Peyer's patch (tissue), 4 donors: ENCODE results near the gene HOXB8. TPM values are rescaled to one million over a fixed set of nuclear protein-coding genes. Genes with fewer than 3 reads are reported as not detected.

Experiments
- DNase-seq, 3 donors: peaks; one replicate each; pipeline ENCODE4 v3.0.0-alpha.2; 2017 to 2019
- H3K27ac ChIP-seq, 4 donors: fragments of 200-600 bp; sonication (generic); one replicate each; pipeline ENCODE4 v1.5.1; 2016 to 2019
- H3K27me3 ChIP-seq, 2 donors: fragments of 200-600 bp; sonication (generic); one replicate each; pipeline ENCODE4 v1.5.1; 2019
- H3K36me3 ChIP-seq, 3 donors: fragments of 200-600 bp; sonication (generic); one replicate each; pipeline ENCODE4 v1.5.1; 2016 to 2019
- H3K4me1 ChIP-seq, 4 donors: fragments of 200-600 bp; sonication (generic); one replicate each; pipeline ENCODE4 v1.5.1; 2016 to 2019
- H3K4me3 ChIP-seq, 4 donors: fragments of 200-600 bp; sonication (generic); 1 replicate in 3 of 4; 2 replicates in 1 of 4; pipeline ENCODE4 v1.5.1; 2016 to 2019; ENCODE audit warnings: mild to moderate bottlenecking in 1 of 4
- H3K9me3 ChIP-seq, 4 donors: fragments of 200-600 bp; sonication (generic); one replicate each; pipeline ENCODE4 v1.5.1; 2016 to 2019; ENCODE audit warnings: mild to moderate bottlenecking in 1 of 4
- POLR2A ChIP-seq, 2 donors: fragments of 450-650 bp; IDR thresholded peaks; one replicate each; pipeline ENCODE4 v1.5.1; 2017; ENCODE audit warnings: antibody characterized with exemption in 2 of 2, mild to moderate bottlenecking in 2 of 2, moderate library complexity in 2 of 2
- total RNA-seq, 4 donors: library from RNA; depleted of rRNA; stranded (reverse); fragments of >200 nt; gene quantifications; one replicate each; pipeline ENCODE4 v1.1.0, GENCODE V29; 2016
- TF ChIP-seq, protein P1 (sequence below), 6 experiments: fragments of 450-650 bp in 4 of 6; fragments of 200-600 bp in 2 of 6; sonication (generic) in 1 of 6; IDR thresholded peaks; one replicate each; pipeline ENCODE4 v1.5.1; 2017 to 2019; ENCODE audit warnings: antibody characterized with exemption in 6 of 6, mild to moderate bottlenecking in 3 of 6, moderate library complexity in 1 of 6

The HOXB8 gene
- total RNA-seq, 4 donors from 2014 or later, result 1.8 to 21.2 (median 14.9) TPM

- Histone ChIP-seq H3K36me3 (no peaks in the 10 kb centered on the region), H3K27ac (peak overlapping the region in 3 of 4 donors; percentile 37 to 92 (median 69)), H3K9me3 (no peaks in the 10 kb centered on the region), H3K27me3 (no peaks in the 10 kb centered on the region), H3K4me1 (peaks cover 0 to 53% (median 14%) of the 10 kb centered on the region in 4 donors), H3K4me3 (peak overlapping the region; percentile 16 to 69 (median 52))
- peak in 2 of 3 donors; percentile 78 to 80 for DNase-seq
- TF ChIP-seq POLR2A (IDR thresholded peaks at IDR 0.05), result no peak
- TF ChIP-seq, protein P1, sequence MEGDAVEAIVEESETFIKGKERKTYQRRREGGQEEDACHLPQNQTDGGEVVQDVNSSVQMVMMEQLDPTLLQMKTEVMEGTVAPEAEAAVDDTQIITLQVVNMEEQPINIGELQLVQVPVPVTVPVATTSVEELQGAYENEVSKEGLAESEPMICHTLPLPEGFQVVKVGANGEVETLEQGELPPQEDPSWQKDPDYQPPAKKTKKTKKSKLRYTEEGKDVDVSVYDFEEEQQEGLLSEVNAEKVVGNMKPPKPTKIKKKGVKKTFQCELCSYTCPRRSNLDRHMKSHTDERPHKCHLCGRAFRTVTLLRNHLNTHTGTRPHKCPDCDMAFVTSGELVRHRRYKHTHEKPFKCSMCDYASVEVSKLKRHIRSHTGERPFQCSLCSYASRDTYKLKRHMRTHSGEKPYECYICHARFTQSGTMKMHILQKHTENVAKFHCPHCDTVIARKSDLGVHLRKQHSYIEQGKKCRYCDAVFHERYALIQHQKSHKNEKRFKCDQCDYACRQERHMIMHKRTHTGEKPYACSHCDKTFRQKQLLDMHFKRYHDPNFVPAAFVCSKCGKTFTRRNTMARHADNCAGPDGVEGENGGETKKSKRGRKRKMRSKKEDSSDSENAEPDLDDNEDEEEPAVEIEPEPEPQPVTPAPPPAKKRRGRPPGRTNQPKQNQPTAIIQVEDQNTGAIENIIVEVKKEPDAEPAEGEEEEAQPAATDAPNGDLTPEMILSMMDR (IDR thresholded peaks at IDR 0.05), result no peak
These were observed 13.3 kb downstream of the HOXB8 start for GRCh38 chr17:48601539-48602425.

GRCh38 chr17:48601207-48601538 is 13.9 kb downstream of the HOXB8 start:
- TF ChIP-seq, protein P1 (IDR thresholded peaks at IDR 0.05), result no peak
- TF ChIP-seq POLR2A (IDR thresholded peaks at IDR 0.05), result no peak
- Histone ChIP-seq H3K9me3 (no peaks in the 10 kb centered on the region), H3K27ac (peak overlapping the region in 3 of 4 donors; percentile 37 to 69 (median 53)), H3K36me3 (peaks cover 0 to 5% (median 0%) of the 10 kb centered on the region in 3 donors), H3K4me1 (peaks cover 0 to 59% (median 16%) of the 10 kb centered on the region in 4 donors), H3K4me3 (peak overlapping the region in 3 of 4 donors; percentile 4 to 69 (median 61)), H3K27me3 (no peaks in the 10 kb centered on the region)
- DNase-seq, result no peak

DNA sequence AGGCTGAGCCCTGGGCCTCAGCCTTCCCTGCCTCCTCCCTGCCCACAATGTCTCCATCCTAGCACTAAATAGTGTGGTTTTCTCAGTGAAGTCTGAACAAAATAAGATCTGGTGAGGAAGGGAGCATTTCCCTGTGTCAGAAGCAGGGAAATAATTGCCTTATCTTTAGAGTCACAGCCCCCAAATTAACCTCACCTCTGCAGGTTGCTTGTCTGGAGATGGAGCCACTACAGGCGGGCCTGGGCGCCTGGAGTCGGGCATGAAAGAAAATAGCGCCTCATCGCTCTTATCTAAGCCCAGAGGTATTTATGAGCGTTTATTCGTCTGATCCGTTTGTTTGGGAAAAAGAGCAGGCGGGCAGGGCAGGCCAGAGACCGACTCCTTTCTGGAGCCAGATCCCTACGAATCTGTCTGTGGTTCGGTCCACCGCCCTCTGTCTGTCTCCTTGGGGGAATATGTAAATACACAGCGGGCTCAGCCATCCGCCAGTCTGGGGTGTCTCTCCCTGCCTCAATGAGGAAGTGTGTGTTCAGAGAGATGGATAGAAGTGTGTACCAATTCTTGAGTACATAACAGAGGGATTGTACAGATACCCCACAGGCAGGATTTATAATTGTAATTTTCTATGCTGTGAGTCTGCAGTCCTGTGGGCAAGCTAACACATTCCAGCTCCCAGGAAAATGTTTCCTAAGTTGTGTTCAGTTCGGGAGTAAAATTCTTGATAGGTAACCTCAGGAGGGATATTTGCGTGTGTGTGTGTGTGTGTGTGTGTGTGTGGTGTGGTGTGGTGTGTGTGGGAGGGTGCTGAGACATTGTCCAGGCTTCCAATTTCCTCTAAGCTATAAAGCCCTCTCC is 14.6 kb downstream of the HOXB8 start:
- peaks cover 0 to 10% (median 0%) of the 10 kb centered on the region in 3 donors for H3K36me3 ChIP-seq
- DNase-seq, result no peak
- TF ChIP-seq POLR2A (IDR thresholded peaks at IDR 0.05), result no peak
- TF ChIP-seq, protein P1 (IDR thresholded peaks at IDR 0.05), result no peak
- H3K4me3 ChIP-seq, result peak overlapping the region in 1 of 4 donors; percentile 61
- peak overlapping the region in 2 of 4 donors; percentile 53 to 69 for H3K27ac ChIP-seq
- no peaks in the 10 kb centered on the region for H3K9me3 ChIP-seq
- H3K4me1 ChIP-seq, result peaks cover 0 to 59% (median 16%) of the 10 kb centered on the region in 4 donors
- H3K27me3 ChIP-seq, result no peaks in the 10 kb centered on the region

DNA sequence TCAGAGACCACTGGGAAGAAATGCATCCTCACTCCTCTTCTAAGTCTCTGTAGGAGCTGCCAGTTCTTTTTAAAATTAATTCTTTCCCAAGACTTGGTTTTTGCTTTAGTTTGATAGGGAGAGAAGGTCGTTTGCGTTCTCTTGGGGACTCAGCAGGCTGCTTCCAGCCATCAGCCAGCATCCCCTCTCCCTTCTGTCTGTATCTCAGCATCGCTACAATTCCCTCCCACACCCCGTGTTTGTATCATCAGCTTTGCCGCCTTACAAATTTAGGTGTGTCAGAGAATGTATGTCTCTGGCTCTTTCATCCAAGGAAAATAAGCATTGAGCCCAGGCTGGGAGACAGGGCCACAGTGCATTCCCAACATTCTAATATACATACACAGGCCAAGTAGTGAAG is 15.7 kb downstream of the HOXB8 start:
- peak overlapping the region in 1 of 4 donors; percentile 88 for H3K27ac ChIP-seq

DNA sequence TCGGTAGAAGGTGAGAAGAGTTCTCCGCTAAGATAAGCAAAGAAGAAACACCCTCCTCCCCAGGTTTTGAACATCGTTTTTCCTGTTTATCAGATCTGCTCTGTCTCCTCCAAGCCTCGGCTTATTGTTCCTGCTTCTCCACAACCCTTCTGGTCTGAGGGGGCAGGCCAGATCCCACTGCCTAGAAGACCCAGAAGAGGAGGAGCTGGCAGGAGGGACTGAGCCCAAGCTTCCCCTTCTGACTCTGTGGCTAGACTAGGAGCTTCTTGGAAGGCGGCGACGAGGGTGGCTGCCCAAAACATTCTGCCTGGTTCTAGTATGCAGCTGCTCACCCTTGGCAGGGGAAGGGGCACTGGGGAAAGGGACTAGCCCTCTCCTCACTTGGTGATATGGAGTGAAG is 16.4 kb downstream of the HOXB8 start:
- H3K36me3 ChIP-seq, result peaks cover 0 to 16% (median 0%) of the 10 kb centered on the region in 3 donors
- H3K9me3 ChIP-seq, result no peaks in the 10 kb centered on the region
- no peak for TF ChIP-seq POLR2A (IDR thresholded peaks at IDR 0.05)
- TF ChIP-seq, protein P1 (IDR thresholded peaks at IDR 0.05), result no peak
- no peaks in the 10 kb centered on the region for H3K27me3 ChIP-seq
- H3K27ac ChIP-seq, result peak overlapping the region in 3 of 4 donors; percentile 67 to 88 (median 82)
- DNase-seq, result no peak
- peak overlapping the region in 2 of 4 donors; percentile 62 to 65 for H3K4me3 ChIP-seq
- peaks cover 0 to 62% (median 18%) of the 10 kb centered on the region in 4 donors for H3K4me1 ChIP-seq

More for the DNA sequence above, 15.7 kb downstream of the HOXB8 start:
- no peak overlapping the region for H3K4me3 ChIP-seq
- no peak for TF ChIP-seq POLR2A (IDR thresholded peaks at IDR 0.05)
- TF ChIP-seq, protein P1 (IDR thresholded peaks at IDR 0.05), result no peak
- DNase-seq, result no peak
- H3K27me3 ChIP-seq, result no peaks in the 10 kb centered on the region
- peaks cover 0 to 16% (median 0%) of the 10 kb centered on the region in 3 donors for H3K36me3 ChIP-seq
- peaks cover 0 to 62% (median 16%) of the 10 kb centered on the region in 4 donors for H3K4me1 ChIP-seq
- no peaks in the 10 kb centered on the region for H3K9me3 ChIP-seq
